ENCODE data around the gene OR51B2.

- TF ChIP-seq CTCF (IDR thresholded peaks at IDR 0.05) (no peak), EP300 (IDR thresholded peaks at IDR 0.05) (no peak), POLR2AphosphoS5 (IDR thresholded peaks at IDR 0.05) (no peak), POLR2A (IDR thresholded peaks at IDR 0.05) (no peak)
Observed at GRCh38 chr11:5290106-5290505, 34.0 kb downstream of the OR51B2 start.

Data from sigmoid colon (tissue), 4 donors.